Endothelial cell of umbilical vein (primary cell): Measurements from ENCODE around the gene GAL3ST3. TPM values are rescaled to one million over a fixed set of nuclear protein-coding genes. Genes with fewer than 3 reads are reported as not detected.
A peak's percentile ranks its signal among the peaks of the same experiment; 100 is the strongest.

Experiments used
- BruUV-seq: library from RNA; stranded (reverse); fragments of 400-500 nt; replicated peaks from 2 replicates; lab custom pipeline; 2021; lab: Mats Ljungman, UMichigan
- CTCF ChIA-PET: fragments of 300-600, 350-600 bp; sonication (Branson Sonifier 250); formaldehyde crosslinking; loops from one replicate; lab custom pipeline; 2021; ENCODE audit warnings: antibody characterized with exemption, inconsistent platforms; lab: Charles Lee
- POLR2A ChIA-PET: fragments of 300-600, 350-600 bp; sonication (Branson Sonifier 250); formaldehyde crosslinking; loops from one replicate; lab custom pipeline; 2021; ENCODE audit warnings: antibody characterized with exemption, inconsistent platforms; lab: Charles Lee
- DNase-seq: peaks from one replicate; pipeline ENCODE4 v3.0.0-alpha.2; 2011; ENCODE audit warnings: low read depth, low spot score
- FAIRE-seq: peaks from 2 replicates; lab custom pipeline; 2011; peaks lifted over from hg19 to GRCh38; lab: Jason Lieb, UNC
- H2AFZ ChIP-seq: 2 replicates; pipeline ENCODE4 v1.6.0; 2012; ENCODE audit warnings: low read depth, low read length, control low read depth, inconsistent platforms
- H3K27ac ChIP-seq: 2 replicates; pipeline ENCODE4 v1.5.1; 2011; ENCODE audit warnings: low read depth, mild to moderate bottlenecking, control low read depth, low read length, moderate library complexity; ENCODE audit not compliant: insufficient read depth
- H3K27me3 ChIP-seq, 2 experiments: 2 replicates each; pipeline versions ENCODE4 v1.6.0 to v1.6.1; 2011; ENCODE audit warnings: low read length in 2 of 2, mixed read lengths in 1 of 2; ENCODE audit not compliant: control insufficient read depth in 2 of 2, insufficient read depth in 2 of 2
- H3K36me3 ChIP-seq, 2 experiments: 2 replicates in 1 of 2; 3 replicates in 1 of 2; pipeline ENCODE4 v1.5.1; 2011; ENCODE audit warnings: low read length in 2 of 2, mild to moderate bottlenecking in 1 of 2, moderate library complexity in 1 of 2; ENCODE audit not compliant: control insufficient read depth in 2 of 2, insufficient read depth in 2 of 2; ENCODE audit errors: extremely low read depth in 1 of 2
- H3K4me1 ChIP-seq: 3 replicates; pipeline ENCODE4 v1.5.1; 2011; ENCODE audit warnings: mild to moderate bottlenecking, low read length; ENCODE audit not compliant: control insufficient read depth, insufficient read depth; ENCODE audit errors: extremely low read depth
- H3K4me2 ChIP-seq: 2 replicates; pipeline ENCODE4 v1.6.1; 2011; ENCODE audit warnings: low read length, control low read depth, mixed read lengths; ENCODE audit not compliant: insufficient read depth
- H3K4me3 ChIP-seq, 3 experiments: fragments of 200-600 bp in 1 of 3; sonication (generic), shearing (Covaris generic) in 1 of 3; replicated peaks in 1 of 3; 2 replicates each; pipeline ENCODE4 v1.5.1; 2011 to 2016; ENCODE audit warnings: control low read depth in 3 of 3, low read length in 3 of 3, mild to moderate bottlenecking in 2 of 3, inconsistent platforms in 1 of 3, low read depth in 1 of 3, moderate library complexity in 1 of 3; ENCODE audit not compliant: insufficient read depth in 1 of 3
- H3K79me2 ChIP-seq: 2 replicates; pipeline ENCODE4 v1.6.0; 2012; ENCODE audit warnings: low read length, inconsistent platforms; ENCODE audit not compliant: control insufficient read depth, insufficient read depth
- H3K9ac ChIP-seq: replicated peaks from 2 replicates; pipeline ENCODE3; 2011; ENCODE audit warnings: low read length, control low read depth; ENCODE audit not compliant: insufficient read depth; ENCODE audit errors: extremely low read depth
- H3K9me1 ChIP-seq: replicated peaks from 3 replicates; pipeline ENCODE4 v1.6.0; 2011; ENCODE audit warnings: mild to moderate bottlenecking, low read length; ENCODE audit not compliant: control insufficient read depth, insufficient read depth; ENCODE audit errors: extremely low read depth
- H3K9me3 ChIP-seq: replicated peaks from 2 replicates; pipeline ENCODE4 v1.5.1; 2012; ENCODE audit warnings: low read length, inconsistent platforms; ENCODE audit not compliant: control insufficient read depth, insufficient read depth
- H4K20me1 ChIP-seq: replicated peaks from 2 replicates; pipeline ENCODE3; 2011; ENCODE audit warnings: mild to moderate bottlenecking, low read length; ENCODE audit not compliant: control insufficient read depth, insufficient read depth; ENCODE audit errors: extremely low read depth
- EZH2 ChIP-seq: IDR thresholded peaks from 2 replicates; pipeline ENCODE4 v1.6.1; 2012; ENCODE audit warnings: borderline replicate concordance, low read depth, mild to moderate bottlenecking, moderate library complexity, low read length, inconsistent platforms; ENCODE audit not compliant: severe bottlenecking
- FOS ChIP-seq: IDR thresholded peaks from 2 replicates; pipeline ENCODE4 v1.6.1; 2011; ENCODE audit warnings: mild to moderate bottlenecking, low read length, moderate library complexity, borderline replicate concordance; ENCODE audit not compliant: insufficient read depth
- GATA2 ChIP-seq: IDR thresholded peaks from 2 replicates; pipeline ENCODE4 v1.7.0; 2011; ENCODE audit warnings: low read depth, mild to moderate bottlenecking, moderate library complexity, mixed read lengths, low read length; ENCODE audit not compliant: insufficient read length, insufficient read depth
- JUN ChIP-seq: IDR thresholded peaks from 2 replicates; pipeline ENCODE4 v1.6.1; 2011; ENCODE audit warnings: borderline replicate concordance, low read depth; ENCODE audit not compliant: insufficient read length, insufficient read depth
- MYC ChIP-seq: IDR thresholded peaks from one replicate; pipeline ENCODE4 v1.6.1; 2011; ENCODE audit warnings: mild to moderate bottlenecking, low read depth, low read length
- POLR2A ChIP-seq: IDR thresholded peaks from 2 replicates; pipeline ENCODE4 v1.6.1; 2012; ENCODE audit warnings: low read depth, mild to moderate bottlenecking, control low read depth, low read length
- POLR2AphosphoS5 ChIP-seq: IDR thresholded peaks from 2 replicates; pipeline ENCODE4 v1.6.1; 2012; ENCODE audit warnings: low read depth, mild to moderate bottlenecking, control low read depth, low read length, moderate library complexity; ENCODE audit not compliant: insufficient read depth
- dilution Hi-C: fragments of 300-500 bp; cut with MboI; formaldehyde crosslinking; loops from one replicate; pipeline ENCODE4 v1.15.0; 2019; ENCODE audit warnings: low sequenced_read_pairs; ENCODE audit not compliant: extremely low pct_ligation_motif_present
- intact Hi-C: fragments of 100-400 bp; cut with micrococcal nuclease; formaldehyde crosslinking; loops from one replicate; pipeline ENCODE4 v1.10.0; 2022
- polyA plus RNA-seq, 4 experiments: library from polyadenylated mRNA; depleted of rRNA in 3 of 4; stranded (reverse) in 3 of 4; unstranded in 1 of 4; fragments of >200 nt; gene quantifications; 2 replicates each; pipeline versions ENCODE4 v1.2.1 to v1.2.3, GENCODE V29; 2011 to 2012; ENCODE audit warnings: missing spikeins in 1 of 4
- total RNA-seq: library from RNA; stranded (reverse); gene quantifications from 2 replicates; pipeline ENCODE4 v1.2.3, GENCODE V29; 2021
- TF ChIP-seq, protein P1 (sequence below), 2 donors: IDR thresholded peaks; 1 replicate in 1 of 2; 2 replicates in 1 of 2; pipeline ENCODE4 v1.5.1; 2011; ENCODE audit warnings: low read length in 2 of 2, mild to moderate bottlenecking in 2 of 2, moderate library complexity in 2 of 2, control low read depth in 1 of 2, inconsistent platforms in 1 of 2, low read depth in 1 of 2; ENCODE audit not compliant: insufficient read depth in 1 of 2; ENCODE audit errors: extremely low read depth in 1 of 2
- TF ChIP-seq, protein P2 (sequence below): IDR thresholded peaks from 2 replicates; pipeline ENCODE4 v1.6.1; 2011; ENCODE audit not compliant: insufficient read depth, insufficient read length

Gene GAL3ST3
- total and polyA plus RNA-seq, 2 donors (not counting 3 experiments of a cell fraction or from before 2014, with no cell fraction given) = 0.15 TPM; not detected in 1

GRCh38 chr11:66082946-66083698 is 34.2 kb upstream of the GAL3ST3 start:
- H3K4me2 ChIP-seq = peak overlapping the region; percentile 45
- CTCF ChIA-PET = interaction anchor here (0.7 to 3.6 kb wide), 2 partner anchors 15 to 16 kb away, joined by 3 to 18 read pairs; no protein-coding TSS in a partner anchor
- no peaks in the 10 kb centered on the region for H3K27me3 ChIP-seq
- peak; percentile 81 for DNase-seq
- H2AFZ ChIP-seq = no peak overlapping the region
- H3K9ac ChIP-seq = no peak overlapping the region
- intact Hi-C loops = loop anchor here (5.0 kb wide), 1 partner anchor 34 kb away; no protein-coding TSS in a partner anchor
- H3K9me3 ChIP-seq = no peaks in the 10 kb centered on the region
- dilution Hi-C loops = no loop called here
- BruUV-seq = no TSS peak
- H3K4me1 ChIP-seq = peaks cover 40% of the 10 kb centered on the region
- no peaks in the 10 kb centered on the region for H3K9me1 ChIP-seq
- peaks cover 51% of the 10 kb centered on the region for H3K79me2 ChIP-seq
- peaks cover 3% of the 10 kb centered on the region for H4K20me1 ChIP-seq
- peak; percentile 67 for FAIRE-seq
- POLR2A ChIA-PET = no interaction called here
- TF ChIP-seq GATA2 (peak; percentile 73), FOS (no peak), MYC (no peak)
- H3K36me3 ChIP-seq = no peaks in the 10 kb centered on the region
- no peak overlapping the region for H3K4me3 ChIP-seq
- peak overlapping the region; percentile 28 for H3K27ac ChIP-seq

- peak overlapping the region; percentile 68 for H3K4me2 ChIP-seq
- H3K4me3 ChIP-seq = no peak overlapping the region
- peak overlapping the region; percentile 52 for H3K27ac ChIP-seq
- H3K27me3 ChIP-seq = no peaks in the 10 kb centered on the region
- H3K9me1 ChIP-seq = no peaks in the 10 kb centered on the region
- H3K9me3 ChIP-seq = no peaks in the 10 kb centered on the region
- DNase-seq (peak; percentile 44), FAIRE-seq (peak; percentile 78)
- H4K20me1 ChIP-seq = peaks cover 3% of the 10 kb centered on the region
- ChIA-PET CTCF (interaction anchor here (0.6 to 3.6 kb wide), 6 partner anchors 11 to 67 kb away, joined by 3 to 18 read pairs (median 5); partner anchors contain the start of gene PACS1), POLR2A (no interaction called here)
- H2AFZ ChIP-seq = peak overlapping the region; percentile 72
- no peak for TF ChIP-seq FOS
- TF ChIP-seq, protein P1, sequence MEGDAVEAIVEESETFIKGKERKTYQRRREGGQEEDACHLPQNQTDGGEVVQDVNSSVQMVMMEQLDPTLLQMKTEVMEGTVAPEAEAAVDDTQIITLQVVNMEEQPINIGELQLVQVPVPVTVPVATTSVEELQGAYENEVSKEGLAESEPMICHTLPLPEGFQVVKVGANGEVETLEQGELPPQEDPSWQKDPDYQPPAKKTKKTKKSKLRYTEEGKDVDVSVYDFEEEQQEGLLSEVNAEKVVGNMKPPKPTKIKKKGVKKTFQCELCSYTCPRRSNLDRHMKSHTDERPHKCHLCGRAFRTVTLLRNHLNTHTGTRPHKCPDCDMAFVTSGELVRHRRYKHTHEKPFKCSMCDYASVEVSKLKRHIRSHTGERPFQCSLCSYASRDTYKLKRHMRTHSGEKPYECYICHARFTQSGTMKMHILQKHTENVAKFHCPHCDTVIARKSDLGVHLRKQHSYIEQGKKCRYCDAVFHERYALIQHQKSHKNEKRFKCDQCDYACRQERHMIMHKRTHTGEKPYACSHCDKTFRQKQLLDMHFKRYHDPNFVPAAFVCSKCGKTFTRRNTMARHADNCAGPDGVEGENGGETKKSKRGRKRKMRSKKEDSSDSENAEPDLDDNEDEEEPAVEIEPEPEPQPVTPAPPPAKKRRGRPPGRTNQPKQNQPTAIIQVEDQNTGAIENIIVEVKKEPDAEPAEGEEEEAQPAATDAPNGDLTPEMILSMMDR (IDR thresholded peaks at IDR 0.05; ENCODE audit: extremely low read depth in 1 of 2, insufficient read depth in 1 of 2, low read depth in 1 of 2, low read length in 2 of 2) = no peak
- TF ChIP-seq POLR2A = no peak
- TF ChIP-seq, protein P2, sequence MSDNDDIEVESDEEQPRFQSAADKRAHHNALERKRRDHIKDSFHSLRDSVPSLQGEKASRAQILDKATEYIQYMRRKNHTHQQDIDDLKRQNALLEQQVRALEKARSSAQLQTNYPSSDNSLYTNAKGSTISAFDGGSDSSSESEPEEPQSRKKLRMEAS = no peak
- no peak for TF ChIP-seq JUN
- no peak for TF ChIP-seq GATA2
- no peak for TF ChIP-seq POLR2AphosphoS5
- no peak for TF ChIP-seq MYC
- no peak for TF ChIP-seq EZH2
- peak overlapping the region; percentile 50 for H3K9ac ChIP-seq
- peaks cover 0 to 4% of the 10 kb centered on the region in 2 experiments for H3K36me3 ChIP-seq
- intact Hi-C loops = loop anchor here (5.0 kb wide), 1 partner anchor 36 kb away; no protein-coding TSS in a partner anchor
- dilution Hi-C loops = no loop called here
- BruUV-seq = no TSS peak
- H3K4me1 ChIP-seq = peaks cover 40% of the 10 kb centered on the region
- H3K79me2 ChIP-seq = peaks cover 48% of the 10 kb centered on the region
Measured at GRCh38 chr11:66081505-66081904, 32.5 kb upstream of the GAL3ST3 start.
